Pancreas (tissue), 10 donors: ENCODE measurements around the gene LGALS7. TPM values are rescaled to one million over a fixed set of nuclear protein-coding genes. Genes with fewer than 3 reads are reported as not detected.

Source experiments
- ATAC-seq, 4 donors: fragments of 200-7000 bp; cut with Tn5 transposase; one replicate each; pipeline versions ENCODE4 v1.8.0 to v1.9.1; 2020; ENCODE audit warnings: mild to moderate bottlenecking in 4 of 4, moderate library complexity in 4 of 4
- DNase-seq, 6 donors: peaks; one replicate each; pipeline ENCODE4 v3.0.0-alpha.2; 2020
- FAIRE-seq: peaks from 2 replicates; lab custom pipeline; 2012; peaks lifted over from hg19 to GRCh38; lab: Jason Lieb, UNC
- H3K27ac ChIP-seq, 4 donors: fragments of 200-600 bp; sonication (generic); 1 replicate in 3 of 4; 2 replicates in 1 of 4; pipeline versions ENCODE4 v1.5.0 to v1.8.0; 2020
- H3K27me3 ChIP-seq, 4 donors: fragments of 200-600 bp; one replicate each; pipeline ENCODE4 v1.8.0; 2021
- H3K36me3 ChIP-seq, 3 donors: fragments of 200-600 bp; sonication (generic) in 1 of 3; one replicate each; pipeline versions ENCODE4 v1.5.0 to v1.8.0; 2020 to 2021
- H3K4me1 ChIP-seq, 3 donors: fragments of 200-600 bp; one replicate each; pipeline ENCODE4 v1.8.0; 2021
- H3K4me3 ChIP-seq, 4 donors: fragments of 200-600 bp; sonication (generic) in 2 of 4; one replicate each; pipeline versions ENCODE4 v1.5.0 to v1.8.0; 2020 to 2021
- H3K9me3 ChIP-seq, 4 donors: fragments of 200-600 bp; one replicate each; pipeline ENCODE4 v1.8.0; 2021
- CTCF ChIP-seq, 4 donors: fragments of 200-600 bp; sonication (generic) in 3 of 4; IDR thresholded peaks; one replicate each; pipeline versions ENCODE4 v1.5.0 to v1.8.0; 2021; ENCODE audit warnings: antibody characterized with exemption in 4 of 4
- WGBS, 2 donors: extraction: QIAGEN DNeasy Blood & Tissue Kit; methylation state at CpG; one replicate each; pipeline ENCODE4 v1.1.7; 2013; 5-methylcytosine and 5-hydroxymethylcytosine counted together
- intact Hi-C, 3 donors: fragments of 100-400 bp; cut with DNase I; formaldehyde crosslinking; loops; one replicate each; pipeline versions ENCODE4 v1.11.1 to v1.14.2; 2022
- polyA plus RNA-seq, 2 donors: library from polyadenylated mRNA; stranded (reverse); fragments of 200-250 nt; gene quantifications; one replicate each; pipeline ENCODE4 v1.2.3, GENCODE V29; 2013
- total RNA-seq, 6 donors: library from RNA; stranded (reverse); fragmentation: NEBNext Ultra II Directional in 4 of 6; extraction: Animal tissue kit (Norgen Biotek cat#: 25700) in 4 of 6; gene quantifications; one replicate each; pipeline versions ENCODE4 v1.2.1 to v1.2.4, GENCODE V29; 2021 to 2023
- donor health status: healthy with polysubstance abuse.
- donor health status: DM: no; HTN: no; CAD: no; lungs with moderate emphysema.
- donor health status: DM: no; HTN: no; CAD: no.
- donor health status: control.
- donor health status: control.
- donor health status: Bipolar disorder and iron deficiency.
- donor health status: DM: yes; HTN: yes; CAD: no.
- donor health status: DM: no; HTN: no; CAD: no.
- donor health status: DM: no; HTN: no; CAD: no.
- donor health status: DM: yes; HTN: yes; CAD: no.

Gene LGALS7
- total and polyA plus RNA-seq, 8 donors, result not detected

DNA sequence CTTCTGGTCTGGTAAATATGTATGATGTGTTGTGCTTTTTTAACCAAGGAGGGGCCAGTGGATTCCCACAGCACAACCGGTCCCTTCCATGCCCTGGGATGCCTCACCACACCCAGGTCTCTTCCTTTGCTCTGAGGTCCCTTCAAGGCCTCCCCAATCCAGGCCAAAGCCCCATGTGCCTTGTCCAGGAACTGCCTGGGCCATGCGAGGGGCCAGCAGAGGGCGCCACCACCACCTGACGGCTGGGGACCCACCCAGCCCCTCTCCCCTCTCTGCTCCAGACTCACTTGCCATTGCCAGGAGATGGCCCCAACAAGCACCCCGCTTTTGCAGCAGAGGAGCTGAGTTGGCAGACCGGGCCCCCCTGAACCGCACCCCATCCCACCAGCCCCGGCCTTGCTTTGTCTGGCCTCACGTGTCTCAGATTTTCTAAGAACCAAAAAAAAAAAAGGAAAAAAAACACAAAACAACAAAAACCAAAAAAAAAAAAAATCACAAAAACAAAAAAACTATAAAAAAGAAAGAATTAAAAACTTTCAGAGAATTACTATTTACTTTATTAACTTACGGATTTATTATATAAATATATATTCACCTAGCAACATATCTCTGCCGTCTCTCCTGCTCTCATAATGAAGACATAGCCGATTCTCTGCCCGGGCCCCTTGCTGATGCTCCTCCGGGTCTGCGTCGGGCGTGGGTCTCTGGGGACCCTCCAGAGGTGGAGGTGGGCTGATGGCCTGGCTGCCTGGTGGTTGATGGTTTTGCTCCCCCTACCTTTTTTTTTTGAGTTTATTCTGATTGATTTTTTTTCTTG lies 43.5 kb downstream of the LGALS7 start:
- H3K4me3 ChIP-seq, result no peak overlapping the region
- DNase-seq, result peak; percentile 53 to 89 (median 76)
- H3K27me3 ChIP-seq, result no peaks in the 10 kb centered on the region
- peak overlapping the region in 1 of 4 donors; percentile 37 for H3K27ac ChIP-seq
- 75 to 80% methylated on average over 15 to 17 of the region's 17 CpGs for WGBS, 2 donors
- ATAC-seq, result peak in 3 of 4 donors; percentile 35 to 48 (median 45)
- no peak for FAIRE-seq
- peak; percentile 64 to 74 (median 69) for TF ChIP-seq CTCF (IDR thresholded peaks at IDR 0.05)
- H3K36me3 ChIP-seq, result peaks cover 0 to 41% (median 23%) of the 10 kb centered on the region in 3 donors
- intact Hi-C loops, result loop anchor here in 1 of 3 donors (5.0 kb wide), 1 partner anchor 83 kb away; the partner anchor contains the start of gene ACTN4
- no peaks in the 10 kb centered on the region for H3K9me3 ChIP-seq
- peaks cover 19 to 21% (median 20%) of the 10 kb centered on the region in 3 donors for H3K4me1 ChIP-seq

DNA sequence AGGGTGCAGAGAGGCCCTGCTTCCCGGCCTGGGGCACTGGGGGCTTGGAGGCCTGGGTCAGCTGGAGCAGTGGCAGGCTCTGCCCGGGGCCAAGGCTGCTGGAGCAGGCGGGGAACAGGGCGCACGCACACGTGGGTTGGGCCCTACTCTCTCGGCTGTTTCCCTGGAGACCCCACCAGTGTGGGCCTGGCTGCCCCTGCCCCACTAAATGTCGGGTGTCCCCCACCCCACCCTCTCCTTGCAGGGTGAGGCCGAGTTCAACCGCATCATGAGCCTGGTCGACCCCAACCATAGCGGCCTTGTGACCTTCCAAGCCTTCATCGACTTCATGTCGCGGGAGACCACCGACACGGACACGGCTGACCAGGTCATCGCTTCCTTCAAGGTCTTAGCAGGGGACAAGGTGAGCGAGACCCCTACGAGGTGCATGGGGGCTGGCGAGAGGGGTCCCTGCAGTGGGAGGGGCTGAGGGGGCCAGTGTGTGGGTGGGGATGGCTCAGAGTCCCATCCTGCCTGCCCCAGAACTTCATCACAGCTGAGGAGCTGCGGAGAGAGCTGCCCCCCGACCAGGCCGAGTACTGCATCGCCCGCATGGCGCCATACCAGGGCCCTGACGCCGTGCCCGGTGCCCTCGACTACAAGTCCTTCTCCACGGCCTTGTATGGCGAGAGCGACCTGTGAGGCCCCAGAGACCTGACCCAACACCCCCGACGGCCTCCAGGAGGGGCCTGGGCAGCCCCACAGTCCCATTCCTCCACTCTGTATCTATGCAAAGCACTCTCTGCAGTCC lies 44.4 kb downstream of the LGALS7 start:
- H3K36me3 ChIP-seq, result peaks cover 0 to 50% (median 32%) of the 10 kb centered on the region in 3 donors
- no peak overlapping the region for H3K4me3 ChIP-seq
- no peaks in the 10 kb centered on the region for H3K27me3 ChIP-seq
- no peaks in the 10 kb centered on the region for H3K9me3 ChIP-seq
- peak overlapping the region in 1 of 4 donors; percentile 37 for H3K27ac ChIP-seq
- DNase-seq (peak in 4 of 6 donors; percentile 24 to 77 (median 58)), ATAC-seq (no peak), FAIRE-seq (no peak)
- WGBS, 2 donors, result 86 to 91% methylated on average over 35 to 37 of the region's 37 CpGs
- H3K4me1 ChIP-seq, result peaks cover 19 to 21% (median 20%) of the 10 kb centered on the region in 3 donors
- no peak for TF ChIP-seq CTCF (IDR thresholded peaks at IDR 0.05)
- intact Hi-C loops, result loop anchor here in 1 of 3 donors (5.0 kb wide), 1 partner anchor 82 kb away; the partner anchor contains the start of gene ACTN4

DNA sequence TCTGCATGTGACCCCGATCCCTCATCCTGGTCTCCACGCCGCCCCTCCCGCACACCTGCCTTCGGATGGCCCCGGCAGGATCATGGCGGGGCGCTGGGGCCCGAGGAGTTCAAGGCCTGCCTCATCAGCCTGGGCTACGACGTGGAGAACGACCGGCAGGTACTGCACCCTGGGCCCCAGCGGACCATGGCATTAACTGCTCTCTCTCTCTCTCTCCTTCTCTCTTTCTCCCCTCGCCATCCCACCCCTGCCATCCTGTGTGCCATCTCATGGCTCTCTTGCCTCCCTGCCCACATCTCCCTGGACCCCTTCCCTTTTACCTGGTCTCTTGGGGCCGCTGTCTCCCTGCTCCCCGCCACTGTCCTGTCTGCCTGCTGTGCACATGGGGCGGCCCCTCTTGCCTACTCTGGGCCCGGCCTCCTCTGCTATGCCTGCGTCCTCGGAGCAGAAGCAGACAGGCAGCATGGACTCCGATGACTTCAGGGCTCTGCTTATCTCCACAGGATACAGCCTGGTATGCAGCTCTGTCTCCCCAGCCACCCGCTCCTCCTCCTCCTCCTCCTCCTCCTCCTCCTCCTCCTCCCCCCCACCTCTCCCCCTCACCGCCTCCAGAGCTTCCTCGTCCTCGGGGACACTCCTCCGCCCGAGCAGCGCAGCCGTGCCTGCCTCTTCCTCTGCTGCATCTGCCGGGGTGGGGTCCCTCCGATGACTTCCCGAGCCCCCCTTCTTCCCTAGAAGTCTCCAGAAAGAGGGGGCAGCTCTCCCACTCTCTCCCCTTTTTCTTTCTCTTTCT lies 45.3 kb downstream of the LGALS7 start:
- ATAC-seq, result no peak

More for the DNA sequence above, 45.3 kb downstream of the LGALS7 start:
- no peak for TF ChIP-seq CTCF (IDR thresholded peaks at IDR 0.05)
- Histone ChIP-seq H3K36me3 (peaks cover 2 to 59% (median 40%) of the 10 kb centered on the region in 3 donors), H3K27ac (no peak overlapping the region), H3K27me3 (no peaks in the 10 kb centered on the region), H3K4me1 (peaks cover 19 to 21% (median 20%) of the 10 kb centered on the region in 3 donors), H3K9me3 (no peaks in the 10 kb centered on the region), H3K4me3 (no peak overlapping the region)
- intact Hi-C loops, result loop anchor here in 1 of 3 donors (5.0 kb wide), 1 partner anchor 81 kb away; the partner anchor contains the start of gene ACTN4
- DNase-seq, result peak in 2 of 6 donors; percentile 31 to 62
- WGBS, 2 donors, result 87 to 89% methylated on average over 24 to 32 of the region's 33 CpGs
- no peak for FAIRE-seq
